NB4 (cell line): ENCODE data around the gene SH3RF2.

Experiments
- DNase-seq: peaks from one replicate; pipeline ENCODE4 v3.0.0; 2010; ENCODE audit warnings: low read depth
- H3K4me3 ChIP-seq: one replicate; pipeline ENCODE4 v1.5.1; 2011; ENCODE audit warnings: mild to moderate bottlenecking, low read depth, low read length, moderate library complexity
- MAX ChIP-seq: IDR thresholded peaks from 2 replicates; pipeline ENCODE4 v1.6.1; 2011; ENCODE audit warnings: low read depth, low read length
- MYC ChIP-seq: IDR thresholded peaks from 2 replicates; pipeline ENCODE4 v1.6.1; 2011; ENCODE audit warnings: low read depth, low read length
- POLR2A ChIP-seq: IDR thresholded peaks from 2 replicates; pipeline ENCODE4 v1.6.1; 2011; ENCODE audit warnings: mild to moderate bottlenecking; ENCODE audit not compliant: insufficient read length; ENCODE audit errors: extremely low read depth
- TF ChIP-seq, protein P1 (sequence below): IDR thresholded peaks from one replicate; pipeline ENCODE4 v1.5.1; 2012; ENCODE audit warnings: low read depth, low read length

The SH3RF2 gene

GRCh38 chr5:145915970-145916638 lies 20.3 kb upstream of the SH3RF2 start:
- no peak for DNase-seq
- no peak overlapping the region for H3K4me3 ChIP-seq
- TF ChIP-seq, protein P1, sequence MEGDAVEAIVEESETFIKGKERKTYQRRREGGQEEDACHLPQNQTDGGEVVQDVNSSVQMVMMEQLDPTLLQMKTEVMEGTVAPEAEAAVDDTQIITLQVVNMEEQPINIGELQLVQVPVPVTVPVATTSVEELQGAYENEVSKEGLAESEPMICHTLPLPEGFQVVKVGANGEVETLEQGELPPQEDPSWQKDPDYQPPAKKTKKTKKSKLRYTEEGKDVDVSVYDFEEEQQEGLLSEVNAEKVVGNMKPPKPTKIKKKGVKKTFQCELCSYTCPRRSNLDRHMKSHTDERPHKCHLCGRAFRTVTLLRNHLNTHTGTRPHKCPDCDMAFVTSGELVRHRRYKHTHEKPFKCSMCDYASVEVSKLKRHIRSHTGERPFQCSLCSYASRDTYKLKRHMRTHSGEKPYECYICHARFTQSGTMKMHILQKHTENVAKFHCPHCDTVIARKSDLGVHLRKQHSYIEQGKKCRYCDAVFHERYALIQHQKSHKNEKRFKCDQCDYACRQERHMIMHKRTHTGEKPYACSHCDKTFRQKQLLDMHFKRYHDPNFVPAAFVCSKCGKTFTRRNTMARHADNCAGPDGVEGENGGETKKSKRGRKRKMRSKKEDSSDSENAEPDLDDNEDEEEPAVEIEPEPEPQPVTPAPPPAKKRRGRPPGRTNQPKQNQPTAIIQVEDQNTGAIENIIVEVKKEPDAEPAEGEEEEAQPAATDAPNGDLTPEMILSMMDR, result no peak
- TF ChIP-seq MYC (no peak), POLR2A (no peak), MAX (no peak)

GRCh38 chr5:145917288-145917687 lies 19.1 kb upstream of the SH3RF2 start:
- TF ChIP-seq, protein P1, result no peak
- TF ChIP-seq MYC, result no peak
- TF ChIP-seq POLR2A, result no peak
- no peak for TF ChIP-seq MAX
- no peak for DNase-seq
- no peak overlapping the region for H3K4me3 ChIP-seq

GRCh38 chr5:145918397-145918796 lies 18.0 kb upstream of the SH3RF2 start:
- no peak overlapping the region for H3K4me3 ChIP-seq
- no peak for TF ChIP-seq MYC
- no peak for TF ChIP-seq POLR2A
- TF ChIP-seq, protein P1, result no peak
- no peak for TF ChIP-seq MAX
- DNase-seq, result no peak

DNA sequence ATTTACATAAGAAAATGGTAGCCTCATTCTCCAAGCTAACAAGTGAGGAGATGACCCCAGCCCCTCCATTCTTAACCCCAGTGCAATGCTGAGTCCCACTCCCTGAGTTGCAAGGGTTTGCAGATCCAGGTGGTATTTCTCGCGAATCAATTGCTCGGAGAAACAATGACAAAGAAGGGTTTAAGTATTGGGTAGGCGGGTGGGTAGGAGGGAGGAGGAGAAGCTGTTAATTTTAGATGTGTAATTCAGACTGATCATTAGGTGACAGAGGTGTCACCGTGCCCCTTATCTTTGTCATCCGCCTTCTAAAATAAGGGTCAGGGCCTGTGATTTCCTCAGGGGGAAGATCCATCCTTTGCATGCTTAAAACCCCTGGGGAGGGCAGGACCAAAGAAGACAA lies 17.0 kb upstream of the SH3RF2 start:
- TF ChIP-seq MYC, result no peak
- no peak for TF ChIP-seq POLR2A
- TF ChIP-seq, protein P1, result no peak
- TF ChIP-seq MAX, result no peak
- no peak overlapping the region for H3K4me3 ChIP-seq
- DNase-seq, result no peak

GRCh38 chr5:145920542-145921210 lies 15.7 kb upstream of the SH3RF2 start:
- no peak overlapping the region for H3K4me3 ChIP-seq
- no peak for TF ChIP-seq MAX
- TF ChIP-seq MYC, result no peak
- TF ChIP-seq POLR2A, result no peak
- TF ChIP-seq, protein P1, result no peak
- DNase-seq, result no peak
